GM10248 (cell line): ENCODE data around the gene SDC3.

ENCODE experiments used
- CTCF ChIA-PET: fragments of 300-600 bp; sonication (Branson Sonifier 250); formaldehyde crosslinking; extraction: SDS; loops from one replicate; lab custom pipeline; 2021; ENCODE audit warnings: antibody characterized with exemption; lab: Yijun Ruan, JAX
- POLR2A ChIA-PET: fragments of 350-650 bp; sonication (Branson Sonifier 250); formaldehyde crosslinking; extraction: SDS; loops from one replicate; lab custom pipeline; 2020; ENCODE audit warnings: antibody characterized with exemption; lab: Yijun Ruan, JAX
- DNase-seq: peaks from one replicate; pipeline ENCODE4 v3.0.0; 2012; ENCODE audit errors: extremely low spot score
- TF ChIP-seq, protein P1 (sequence below): IDR thresholded peaks from 2 replicates; pipeline ENCODE4 v1.5.1; 2012; ENCODE audit warnings: mild to moderate bottlenecking, low read depth; ENCODE audit errors: extremely low read depth, missing control alignments, control extremely low read depth

Gene SDC3

GRCh38 chr1:30848130-30848529 is 60.4 kb downstream of the SDC3 start:
- POLR2A ChIA-PET, result no interaction called here
- no peak for DNase-seq
- CTCF ChIA-PET, result interaction anchor here (1.5 to 1.6 kb wide), 2 partner anchors 10 to 68 kb away, joined by 3 to 4 read pairs; no protein-coding TSS in a partner anchor
- TF ChIP-seq, protein P1, sequence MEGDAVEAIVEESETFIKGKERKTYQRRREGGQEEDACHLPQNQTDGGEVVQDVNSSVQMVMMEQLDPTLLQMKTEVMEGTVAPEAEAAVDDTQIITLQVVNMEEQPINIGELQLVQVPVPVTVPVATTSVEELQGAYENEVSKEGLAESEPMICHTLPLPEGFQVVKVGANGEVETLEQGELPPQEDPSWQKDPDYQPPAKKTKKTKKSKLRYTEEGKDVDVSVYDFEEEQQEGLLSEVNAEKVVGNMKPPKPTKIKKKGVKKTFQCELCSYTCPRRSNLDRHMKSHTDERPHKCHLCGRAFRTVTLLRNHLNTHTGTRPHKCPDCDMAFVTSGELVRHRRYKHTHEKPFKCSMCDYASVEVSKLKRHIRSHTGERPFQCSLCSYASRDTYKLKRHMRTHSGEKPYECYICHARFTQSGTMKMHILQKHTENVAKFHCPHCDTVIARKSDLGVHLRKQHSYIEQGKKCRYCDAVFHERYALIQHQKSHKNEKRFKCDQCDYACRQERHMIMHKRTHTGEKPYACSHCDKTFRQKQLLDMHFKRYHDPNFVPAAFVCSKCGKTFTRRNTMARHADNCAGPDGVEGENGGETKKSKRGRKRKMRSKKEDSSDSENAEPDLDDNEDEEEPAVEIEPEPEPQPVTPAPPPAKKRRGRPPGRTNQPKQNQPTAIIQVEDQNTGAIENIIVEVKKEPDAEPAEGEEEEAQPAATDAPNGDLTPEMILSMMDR, result no peak

- DNase-seq, result no peak
- TF ChIP-seq, protein P1, result no peak
- POLR2A ChIA-PET, result no interaction called here
- CTCF ChIA-PET, result interaction anchor here (0.7 to 1.5 kb wide), 6 partner anchors 9 to 68 kb away, joined by 3 to 4 read pairs (median 3); no protein-coding TSS in a partner anchor
Observed at GRCh38 chr1:30847358-30847972, 61.1 kb downstream of the SDC3 start.

DNA sequence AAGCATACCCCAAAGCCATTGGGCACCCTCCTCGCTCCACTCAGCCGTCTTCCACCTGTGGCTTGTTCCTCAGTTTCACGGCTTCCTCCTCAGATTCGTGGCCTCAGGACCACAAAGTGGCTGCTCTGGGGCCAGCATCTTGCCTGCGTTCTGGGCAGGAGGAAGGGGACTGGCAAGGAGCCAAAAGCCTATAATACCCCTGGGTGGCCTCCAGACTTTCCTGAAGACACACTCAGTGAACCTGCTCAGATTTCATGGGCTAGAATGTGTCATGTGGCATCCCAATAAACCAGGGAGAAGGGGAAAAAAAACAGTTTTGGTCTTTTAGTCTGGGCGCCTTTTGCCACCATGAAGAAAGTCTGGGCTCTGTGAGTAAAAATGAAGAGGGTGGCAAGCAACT is 62.0 kb downstream of the SDC3 start:
- TF ChIP-seq, protein P1, result no peak
- DNase-seq, result no peak
- CTCF ChIA-PET, result interaction anchor here (1.0 to 1.5 kb wide), 4 partner anchors 8 to 64 kb away, joined by 3 to 4 read pairs (median 3); no protein-coding TSS in a partner anchor
- POLR2A ChIA-PET, result no interaction called here

DNA sequence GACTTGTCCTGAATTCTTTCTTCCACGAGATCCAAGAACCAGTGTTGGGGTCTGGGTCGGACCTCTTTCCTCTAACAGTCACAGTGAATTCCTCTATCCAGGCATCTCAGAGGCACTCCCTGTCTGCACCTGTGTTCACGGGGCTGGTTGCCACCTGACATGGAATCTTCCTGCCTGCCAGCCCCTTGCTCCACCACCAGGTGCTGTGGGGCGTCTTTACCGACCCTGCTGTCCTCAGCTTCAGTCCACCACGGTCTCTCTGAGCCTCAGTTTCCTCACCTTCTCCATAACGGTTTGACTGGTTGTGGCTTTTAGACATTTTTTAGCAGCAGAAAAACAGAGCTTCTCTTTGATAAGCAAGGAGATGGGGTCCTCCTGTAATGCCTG is 62.7 kb downstream of the SDC3 start:
- TF ChIP-seq, protein P1, result no peak
- ChIA-PET POLR2A (no interaction called here), CTCF (interaction anchor here (1.5 kb wide), 1 partner anchor 10 kb away, joined by 4 read pairs; no protein-coding TSS in a partner anchor)
- no peak for DNase-seq

DNA sequence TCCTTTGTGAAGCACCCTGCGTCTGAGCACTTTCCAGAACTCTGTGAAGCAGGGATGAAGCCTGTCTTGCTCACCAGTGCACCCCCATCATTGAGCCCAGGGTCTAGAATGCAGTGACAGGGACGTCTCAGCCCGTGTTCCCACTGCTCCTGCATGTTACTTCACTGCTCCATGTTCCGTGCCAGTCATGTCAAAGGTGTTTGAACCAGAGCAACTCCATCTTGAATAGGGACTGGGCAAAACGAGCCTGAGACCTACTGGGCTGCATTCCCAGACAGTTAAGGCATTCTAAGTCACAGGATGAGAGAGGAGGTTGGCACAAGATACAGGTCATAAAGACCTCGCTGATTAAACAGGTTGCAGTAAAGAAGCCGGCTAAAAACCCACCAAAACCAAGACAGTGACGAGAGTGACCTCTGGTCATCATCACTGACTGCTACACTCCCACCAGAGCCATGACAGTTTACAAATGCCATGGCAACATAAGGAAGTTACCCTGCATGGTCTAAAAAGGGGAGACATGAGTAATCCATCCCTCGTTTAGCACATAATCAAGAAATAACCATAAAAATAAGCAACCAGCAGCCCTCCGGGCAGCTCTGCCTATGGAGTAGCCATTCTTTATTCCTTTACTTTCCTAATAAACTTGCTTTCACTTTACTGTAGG is 63.2 kb downstream of the SDC3 start:
- POLR2A ChIA-PET, result no interaction called here
- TF ChIP-seq, protein P1, result no peak
- CTCF ChIA-PET, result no interaction called here
- no peak for DNase-seq

DNA sequence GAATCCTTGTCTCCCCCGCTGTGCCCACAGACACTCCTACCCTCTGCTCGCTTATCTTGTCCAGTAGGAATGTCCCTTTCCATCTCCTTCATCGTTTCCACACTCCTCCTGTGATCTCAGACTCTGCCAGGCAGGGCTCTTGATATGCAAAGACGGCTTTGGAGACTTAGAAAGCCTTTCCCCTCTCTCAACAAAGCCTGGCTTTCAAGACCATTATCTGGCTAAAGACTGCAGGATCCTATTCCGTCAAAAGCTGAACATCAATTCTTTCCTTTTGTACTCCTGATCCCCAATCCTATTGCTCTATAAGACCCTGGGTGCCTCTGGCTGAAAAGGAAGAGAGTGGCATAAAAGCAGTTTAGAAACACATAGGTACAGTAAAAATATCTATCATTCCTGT is 63.9 kb downstream of the SDC3 start:
- DNase-seq, result no peak
- TF ChIP-seq, protein P1, result no peak
- ChIA-PET CTCF (interaction anchor here (1.4 kb wide), 1 partner anchor 10 kb away, joined by 3 read pairs; no protein-coding TSS in a partner anchor), POLR2A (no interaction called here)
